ENCODE measurements around the gene ADPRH. TPM values are rescaled to one million over a fixed set of nuclear protein-coding genes. Genes with fewer than 3 reads are reported as not detected.
"Not testable (repeated sequence)": the region's sequence is repeated elsewhere in the genome, so short reads cannot be mapped to it uniquely, and the experiment has no call there.

Gene ADPRH
- polyA plus RNA-seq (ENCODE audit: insufficient read length in 4 of 4) = 1 to 10 TPM; 6.6 to 7.4 (median 7.3) TPM

- peak; percentile 66 to 71 (median 68) for DNase-seq (ENCODE audit: low read depth in 4 of 4, low spot score in 3 of 4)
Observed at GRCh38 chr3:119579366-119580066, at the start of gene ADPRH. Gene ADPRH, plus strand, starts transcription at chr3:119579492. Its CDS starts 2,678 bp downstream, at chr3:119582170.

GRCh38 chr3:119529883-119530282, 49.4 kb upstream of the ADPRH start:
- DNase-seq (ENCODE audit: low read depth in 4 of 4, low spot score in 3 of 4) = no peak

- DNase-seq (ENCODE audit: low read depth in 4 of 4, low spot score in 3 of 4) = no peak
Observed at GRCh38 chr3:119530456-119530855, 48.8 kb upstream of the ADPRH start.

GRCh38 chr3:119531151-119531550, 48.1 kb upstream of the ADPRH start:
- DNase-seq (ENCODE audit: low read depth in 4 of 4, low spot score in 3 of 4) = no peak

- no peak for DNase-seq (ENCODE audit: low read depth in 4 of 4, low spot score in 3 of 4)
Observed at GRCh38 chr3:119534296-119534695, 45.0 kb upstream of the ADPRH start.

GRCh38 chr3:119536757-119537156, 42.5 kb upstream of the ADPRH start:
- DNase-seq (ENCODE audit: low read depth in 4 of 4, low spot score in 3 of 4) = no peak

GRCh38 chr3:119538772-119539171, 40.5 kb upstream of the ADPRH start:
- DNase-seq (ENCODE audit: low read depth in 4 of 4, low spot score in 3 of 4) = no peak

- DNase-seq (ENCODE audit: low read depth in 4 of 4, low spot score in 3 of 4) = no peak
Observed at GRCh38 chr3:119541547-119541946, 37.7 kb upstream of the ADPRH start.

GRCh38 chr3:119542168-119542767, 37.0 kb upstream of the ADPRH start:
- no peak for DNase-seq (ENCODE audit: low read depth in 4 of 4, low spot score in 3 of 4)

- DNase-seq (ENCODE audit: low read depth in 4 of 4, low spot score in 3 of 4) = no peak
Observed at GRCh38 chr3:119543147-119543546, 36.1 kb upstream of the ADPRH start.

- DNase-seq (ENCODE audit: low read depth in 4 of 4, low spot score in 3 of 4) = no peak
Observed at GRCh38 chr3:119547227-119547626, 32.1 kb upstream of the ADPRH start.

GRCh38 chr3:119548341-119548740, 31.0 kb upstream of the ADPRH start:
- DNase-seq (ENCODE audit: low read depth in 4 of 4, low spot score in 3 of 4) = no peak

- no peak for DNase-seq (ENCODE audit: low read depth in 4 of 4, low spot score in 3 of 4)
Observed at GRCh38 chr3:119550192-119550910, 28.9 kb upstream of the ADPRH start.

- DNase-seq (ENCODE audit: low read depth in 4 of 4, low spot score in 3 of 4) = no peak
Observed at GRCh38 chr3:119551598-119551997, 27.7 kb upstream of the ADPRH start.

- DNase-seq (ENCODE audit: low read depth in 4 of 4, low spot score in 3 of 4) = not testable (repeated sequence)
Observed at GRCh38 chr3:119552928-119553327, 26.4 kb upstream of the ADPRH start.

GRCh38 chr3:119553823-119554415, 25.4 kb upstream of the ADPRH start:
- no peak for DNase-seq (ENCODE audit: low read depth in 4 of 4, low spot score in 3 of 4)

- DNase-seq (ENCODE audit: low read depth in 4 of 4, low spot score in 3 of 4) = no peak
Observed at GRCh38 chr3:119555309-119555735, 24.0 kb upstream of the ADPRH start.

GRCh38 chr3:119555929-119556328, 23.4 kb upstream of the ADPRH start:
- no peak for DNase-seq (ENCODE audit: low read depth in 4 of 4, low spot score in 3 of 4)

GRCh38 chr3:119557192-119557876, 22.0 kb upstream of the ADPRH start:
- no peak for DNase-seq (ENCODE audit: low read depth in 4 of 4, low spot score in 3 of 4)

- no peak for DNase-seq (ENCODE audit: low read depth in 4 of 4, low spot score in 3 of 4)
Observed at GRCh38 chr3:119557877-119558269, 21.4 kb upstream of the ADPRH start.

All from right renal pelvis (tissue), 4 donors.